ENCODE results near the gene CLDN9.

- TF ChIP-seq ZFP3 (CRISPR knock-in tag; IDR thresholded peaks at IDR 0.05) (no peak), CSRNP3 (CRISPR knock-in tag; IDR thresholded peaks at IDR 0.05) (no peak), ARNTL (CRISPR knock-in tag; IDR thresholded peaks at IDR 0.05; ENCODE audit: borderline replicate concordance, low read depth) (no peak), ESRRG (CRISPR knock-in tag; IDR thresholded peaks at IDR 0.05) (no peak)
These were observed 9.0 kb upstream of the CLDN9 start for GRCh38 chr16:3003582-3004270.

Data from SK-N-SH treated with all-trans-retinoic acid at 6 μM for 48 hours (cell line).